Raji (cell line): ENCODE measurements around the gene CD79B.
A peak's percentile ranks its signal among the peaks of the same experiment; 100 is the strongest.

Experiments
- POLR2A ChIP-seq: IDR thresholded peaks from 2 replicates; pipeline ENCODE4 v1.6.1; 2011; ENCODE audit warnings: low read depth, low read length, control low read depth; ENCODE audit not compliant: insufficient read depth

CD79B gene

DNA sequence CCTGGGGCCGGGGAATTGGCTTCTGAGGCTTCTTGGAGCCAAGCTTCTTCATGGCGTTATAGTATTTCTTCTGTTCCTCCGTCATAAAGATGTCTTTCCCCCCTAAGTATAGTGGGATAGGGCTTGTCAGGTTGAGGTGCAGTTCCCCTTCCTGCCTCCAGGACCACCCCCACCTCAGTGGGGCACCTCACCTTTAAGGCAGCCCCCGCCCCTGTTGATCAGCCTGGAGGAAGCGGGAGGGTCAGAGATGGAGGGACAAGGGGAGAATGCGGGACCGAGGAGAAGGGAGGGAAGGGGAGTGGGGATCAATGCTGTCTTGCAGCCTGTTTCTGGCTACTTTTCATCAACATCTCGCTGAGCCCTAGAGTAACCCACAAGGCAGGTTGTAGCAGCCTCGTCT lies 11.6 kb upstream of the CD79B start:
- TF ChIP-seq POLR2A, result no peak

DNA sequence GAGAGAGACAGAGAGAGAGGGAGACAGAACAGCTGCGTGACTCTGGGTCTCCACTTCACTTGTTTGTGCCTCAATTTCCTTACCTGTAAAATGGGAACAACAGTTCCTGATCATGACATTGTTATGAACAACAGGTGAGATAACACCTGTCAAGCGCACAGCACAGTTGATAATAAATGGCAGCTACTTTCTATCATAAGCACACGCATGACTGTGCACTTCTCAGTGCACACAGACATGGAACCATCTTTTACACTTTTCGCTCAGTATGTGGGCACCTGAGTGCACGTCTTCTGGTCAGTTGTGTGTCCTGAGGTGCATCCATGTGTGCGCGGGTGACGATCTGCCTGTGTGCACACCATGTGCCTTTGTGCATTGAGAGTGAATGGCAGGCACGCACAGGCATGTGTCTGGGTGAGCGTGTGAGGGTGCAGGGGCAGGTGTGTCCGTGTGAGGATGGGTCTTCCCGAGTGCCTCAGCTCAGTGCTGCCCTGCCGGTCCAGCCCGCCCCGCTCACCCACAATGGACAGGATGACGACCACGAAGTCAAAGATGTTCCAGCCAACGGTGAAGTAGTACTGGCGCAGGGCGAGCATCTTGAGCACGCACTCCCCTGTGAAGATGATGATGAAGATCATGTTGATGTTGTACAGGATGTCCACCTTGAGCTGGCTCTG lies 10.3 kb upstream of the CD79B start:
- no peak for TF ChIP-seq POLR2A

DNA sequence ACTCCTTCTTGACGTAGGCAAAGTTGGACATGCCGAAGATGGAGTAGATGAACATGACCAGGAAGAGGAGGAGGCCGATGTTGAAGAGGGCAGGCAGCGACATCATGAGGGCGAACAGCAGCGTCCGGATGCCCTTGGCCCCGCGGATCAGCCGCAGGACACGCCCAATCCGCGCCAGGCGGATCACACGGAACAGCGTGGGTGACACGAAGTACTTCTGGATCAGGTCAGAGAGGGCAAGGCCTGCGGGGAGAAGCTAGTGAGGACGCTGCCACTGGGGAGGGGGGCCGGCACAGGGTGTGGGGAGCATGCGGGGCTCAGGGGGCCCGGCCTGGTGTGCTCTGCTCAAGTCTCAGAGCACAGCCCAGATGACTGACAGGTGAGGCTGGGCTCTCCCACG lies 9.6 kb upstream of the CD79B start:
- no peak for TF ChIP-seq POLR2A

DNA sequence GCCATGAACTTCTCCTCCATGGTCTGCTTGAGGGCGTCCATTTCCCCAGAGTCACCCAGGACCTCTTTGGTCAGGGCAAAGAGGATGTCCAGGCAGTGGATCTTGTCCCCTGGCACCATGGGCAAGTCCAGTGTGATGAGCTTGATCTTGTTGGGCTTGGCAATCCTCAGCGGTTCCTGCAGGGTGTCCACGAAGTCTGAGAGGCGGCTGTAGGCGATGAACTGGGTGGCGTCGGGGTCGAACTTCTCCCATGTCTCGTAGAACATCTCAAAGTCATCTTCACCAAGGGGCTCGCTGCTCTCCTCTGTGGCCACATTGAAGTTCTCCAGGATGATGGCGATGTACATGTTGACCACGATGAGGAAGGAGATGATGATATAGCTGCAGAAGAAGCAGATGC lies 9.0 kb upstream of the CD79B start:
- TF ChIP-seq POLR2A, result no peak

DNA sequence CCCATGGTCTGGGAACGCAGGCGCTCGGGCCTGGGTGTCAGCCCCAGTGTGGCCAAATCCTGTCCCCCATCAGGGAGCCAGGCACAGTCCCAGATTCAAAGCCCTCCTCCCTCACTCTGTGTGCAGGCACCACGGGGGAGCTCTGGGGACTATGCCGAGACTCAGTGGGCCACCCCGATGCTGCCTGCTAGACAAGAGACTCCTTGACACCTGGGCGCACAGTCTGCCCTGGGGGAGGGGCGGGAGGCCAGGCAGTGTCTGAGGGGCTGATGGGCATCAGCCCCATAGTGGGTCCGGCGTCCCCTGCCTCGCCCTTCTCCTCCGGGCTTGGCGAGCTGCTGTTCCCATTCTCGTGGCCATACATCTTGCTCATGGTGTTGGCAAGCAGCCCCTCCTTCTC lies 8.5 kb upstream of the CD79B start:
- TF ChIP-seq POLR2A, result no peak

DNA sequence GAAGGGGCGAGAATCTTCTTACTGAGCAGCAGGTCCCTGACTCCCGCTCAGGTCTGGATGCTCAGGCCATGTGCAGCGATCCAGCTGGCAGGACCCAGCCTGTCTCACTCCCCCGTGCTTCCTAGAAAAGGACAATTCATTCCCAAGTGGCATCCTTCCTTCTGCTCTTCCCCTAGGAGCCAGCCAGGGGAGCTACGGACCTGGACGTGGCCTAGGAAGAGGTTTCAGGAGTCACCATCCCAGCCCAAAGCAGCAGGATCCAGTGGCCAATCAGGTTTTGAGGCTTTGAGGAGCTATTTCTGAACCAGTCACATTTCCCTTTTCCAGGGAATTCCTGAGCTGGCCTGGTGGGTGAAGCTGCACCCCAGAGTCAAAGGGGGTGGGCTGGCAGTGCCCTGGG lies 7.8 kb upstream of the CD79B start:
- TF ChIP-seq POLR2A, result no peak

DNA sequence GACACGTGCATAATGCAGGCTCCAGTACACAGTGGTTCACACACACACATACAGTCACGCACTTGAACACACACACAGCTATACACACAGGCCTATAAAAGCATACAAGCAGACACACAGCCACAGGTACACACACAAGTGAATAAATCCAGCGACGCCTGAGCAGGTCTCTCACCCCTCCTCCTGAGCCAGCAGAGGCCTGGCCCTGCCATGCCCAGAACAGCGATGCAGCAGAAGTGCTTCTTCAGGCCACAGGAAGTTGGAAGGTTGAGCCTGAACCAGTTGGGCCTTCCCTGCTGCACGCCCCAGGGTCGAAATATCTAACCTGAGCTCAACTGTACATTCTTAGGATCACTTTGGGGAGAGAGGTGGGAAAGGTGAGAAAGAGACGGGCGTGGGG lies 7.3 kb upstream of the CD79B start:
- no peak for TF ChIP-seq POLR2A

DNA sequence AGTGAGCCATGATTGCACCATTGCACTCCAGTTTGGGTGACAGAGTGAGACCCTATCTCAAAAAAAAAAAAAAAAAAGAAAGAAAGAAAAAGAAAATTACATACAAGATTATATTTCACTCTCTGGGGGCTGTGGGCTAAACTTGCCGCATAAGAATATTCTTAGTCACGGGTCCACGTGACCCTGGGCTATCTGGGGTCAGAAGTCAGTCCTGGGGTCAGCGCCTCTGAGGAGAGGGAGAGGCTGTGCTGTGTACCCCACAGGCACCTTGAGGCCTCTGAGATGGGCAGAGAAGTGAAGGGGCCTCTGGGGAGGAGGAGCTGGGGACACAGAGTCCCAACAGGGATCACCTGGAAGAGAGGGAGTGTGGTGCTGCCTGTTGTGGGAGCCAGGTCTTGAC lies 5.8 kb upstream of the CD79B start:
- TF ChIP-seq POLR2A, result no peak

DNA sequence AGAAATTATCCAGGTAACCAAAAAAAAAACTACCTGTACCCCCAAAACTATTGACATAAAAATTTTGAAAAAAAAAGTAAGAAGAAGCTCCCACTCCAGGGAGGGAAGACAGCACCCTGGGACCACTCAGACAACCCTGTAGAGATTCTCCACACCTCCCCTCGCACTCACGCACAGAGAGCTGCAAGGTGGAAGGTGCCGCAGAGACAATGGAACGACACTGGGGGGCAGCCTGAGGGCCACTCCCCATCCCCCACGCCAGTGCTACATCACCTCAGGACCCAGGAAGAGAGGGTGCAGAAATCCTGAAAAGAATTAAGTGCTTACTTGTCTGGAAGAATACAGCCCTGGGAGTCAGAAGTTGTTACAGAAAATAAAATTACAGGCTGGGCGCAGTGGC lies 5.2 kb upstream of the CD79B start:
- no peak for TF ChIP-seq POLR2A

DNA sequence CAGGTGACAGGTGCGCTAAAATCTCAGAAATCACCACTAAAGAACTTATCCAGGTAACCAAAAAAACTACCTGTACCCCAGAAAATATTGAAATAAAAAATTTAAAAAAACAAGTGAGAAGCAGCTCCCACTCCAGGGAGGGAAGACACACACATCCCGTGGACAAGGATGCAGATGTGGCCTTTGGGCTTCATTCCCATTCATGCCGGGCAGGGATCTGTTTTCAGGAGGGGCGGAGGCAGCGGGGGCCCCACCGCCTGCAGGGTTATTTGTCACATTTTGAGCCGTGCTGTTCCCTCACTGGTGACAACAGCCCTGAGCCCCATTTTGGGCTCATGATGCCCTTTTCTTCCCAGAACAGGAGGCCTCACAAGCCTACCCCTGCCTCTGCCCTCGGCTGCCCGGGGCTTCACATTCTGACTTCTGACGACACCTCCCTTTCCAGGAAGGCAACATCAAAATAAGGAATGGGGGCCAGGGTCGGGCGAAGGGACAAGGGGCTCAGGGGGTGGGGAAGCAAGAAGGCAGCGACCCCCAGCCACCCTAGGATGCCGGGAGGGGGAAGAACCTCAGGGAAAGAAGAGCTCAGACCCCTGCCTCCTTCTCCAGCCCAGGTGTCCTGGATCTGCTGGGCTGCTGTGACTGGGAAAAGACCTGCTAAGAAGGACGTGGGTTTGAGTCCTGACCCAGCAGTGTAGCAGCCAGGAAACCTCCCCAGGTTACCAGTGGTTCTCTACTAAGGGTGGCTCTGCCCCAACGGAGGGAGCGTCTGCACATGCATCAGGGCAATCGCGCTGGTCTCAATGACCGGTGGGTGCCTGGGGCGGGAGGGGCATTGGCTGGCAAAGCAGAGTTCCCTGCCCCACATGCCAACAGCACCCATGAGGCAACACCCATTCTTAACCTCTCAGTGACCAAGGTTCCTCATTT lies 2.3 kb upstream of the CD79B start:
- peak; percentile 54 for TF ChIP-seq POLR2A

DNA sequence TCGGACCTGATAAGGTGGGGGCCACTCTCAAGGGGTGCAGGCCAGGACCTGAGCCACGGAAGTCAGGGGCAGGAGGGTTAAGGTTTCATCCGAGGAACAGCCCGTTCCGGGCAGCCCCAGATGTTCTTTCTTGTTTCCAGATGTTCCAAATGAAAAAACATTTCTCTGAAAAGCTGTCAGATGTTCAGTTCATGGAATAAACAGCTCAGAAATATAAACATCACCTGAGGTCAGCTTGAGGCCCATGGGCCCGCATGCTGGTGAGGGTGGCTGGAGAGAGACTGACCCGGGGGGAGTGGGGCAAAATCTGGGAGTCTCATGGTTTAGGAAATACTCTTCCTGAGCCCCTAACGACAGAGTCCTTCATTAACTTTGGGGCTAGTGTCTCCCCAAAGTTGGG lies 1.5 kb upstream of the CD79B start:
- no peak for TF ChIP-seq POLR2A

DNA sequence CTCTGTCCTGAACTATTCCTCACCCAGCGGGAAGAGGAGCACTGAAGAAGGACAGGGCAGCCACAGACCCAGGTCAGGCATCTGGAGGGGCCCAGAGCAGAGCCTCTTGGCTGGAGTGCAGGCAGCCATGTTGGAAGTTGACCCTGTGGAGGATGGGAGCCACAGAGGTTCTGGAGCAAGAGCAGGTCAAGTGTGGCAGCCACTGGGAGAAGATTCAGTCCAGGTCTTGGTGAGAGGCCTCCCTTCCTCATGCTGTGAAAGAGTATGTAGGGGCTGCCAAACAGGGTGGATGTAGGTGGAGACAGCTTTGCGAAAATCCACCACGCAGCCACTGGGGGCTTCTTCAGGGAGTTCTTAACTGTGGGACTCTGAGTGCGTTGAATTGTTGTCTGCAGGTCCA lies 590 bp upstream of the CD79B start:
- TF ChIP-seq POLR2A, result no peak

DNA sequence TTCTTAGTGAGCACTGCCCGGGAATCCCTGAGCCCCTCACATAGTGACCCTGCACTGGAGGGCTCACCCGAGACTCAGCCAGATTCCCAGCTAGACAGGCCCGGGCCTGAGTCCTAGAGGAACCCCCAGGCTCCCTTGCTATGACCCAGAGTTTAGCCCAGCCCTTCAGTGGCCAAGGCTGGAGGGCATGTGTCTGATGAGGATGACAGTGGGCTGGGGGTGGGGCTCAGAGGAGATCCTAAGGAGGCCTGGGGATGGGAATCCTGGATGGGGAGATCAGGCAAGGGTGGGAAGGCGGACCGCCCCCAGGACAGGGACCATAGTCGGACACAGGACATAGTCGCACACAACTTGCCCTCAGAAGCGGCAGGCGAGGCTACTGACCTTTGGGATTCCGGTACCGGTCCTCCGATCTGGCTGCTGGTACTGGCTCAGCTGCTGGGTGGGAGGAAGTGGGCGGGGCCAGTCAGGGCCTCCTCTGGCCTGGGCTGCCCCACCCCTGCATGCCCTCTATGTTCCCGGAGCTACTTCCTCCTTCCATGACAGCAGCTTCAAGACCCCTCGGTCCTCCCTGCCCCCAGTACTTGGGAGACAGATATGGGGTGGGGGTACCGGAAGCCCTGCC lies 1.1 kb downstream of the CD79B start:
- TF ChIP-seq POLR2A, result peak; percentile 61

DNA sequence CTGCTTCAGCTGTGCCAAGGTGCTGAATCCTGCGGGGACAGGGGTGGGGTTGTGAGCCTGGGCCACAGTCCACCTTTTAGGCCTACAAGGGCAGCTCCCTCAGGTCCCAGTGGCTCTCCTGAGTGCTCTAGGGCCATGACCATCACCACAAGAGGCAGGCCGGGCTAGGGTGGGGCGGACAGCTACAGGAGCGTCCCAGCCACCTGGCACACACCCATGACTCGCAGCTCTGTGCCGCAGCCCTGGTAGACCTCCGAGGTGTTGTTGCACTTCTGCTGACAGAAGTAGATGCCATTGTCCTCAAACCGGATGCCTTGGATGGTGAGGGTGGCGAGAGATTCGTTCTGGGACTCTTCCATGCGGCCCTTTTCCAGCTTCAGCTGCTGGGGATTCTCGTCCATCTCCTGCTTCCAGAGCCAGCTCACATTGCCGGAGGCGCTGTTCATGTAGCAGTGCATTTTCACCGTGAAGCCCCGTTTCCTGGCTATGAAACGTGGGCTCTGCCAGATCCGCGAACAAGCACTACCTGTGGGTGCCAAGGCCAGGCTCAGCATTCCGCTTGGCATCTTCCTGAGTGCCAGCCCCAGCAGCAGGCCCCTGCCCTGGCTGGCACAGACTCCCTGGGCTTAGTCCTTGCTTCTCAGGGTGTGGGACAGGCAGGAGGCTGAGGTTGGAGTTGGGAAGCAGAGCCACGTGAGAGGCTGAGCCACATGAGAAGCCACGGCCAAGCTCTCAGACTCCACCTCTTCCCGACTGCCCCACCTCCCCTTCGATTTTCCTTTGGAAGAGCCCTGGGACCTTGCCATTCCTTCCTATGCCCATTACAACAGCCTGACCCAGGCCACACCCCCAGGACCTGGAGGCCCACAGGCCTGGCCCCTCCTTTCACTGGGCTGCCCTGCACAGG lies 2.0 kb downstream of the CD79B start:
- TF ChIP-seq POLR2A, result no peak

DNA sequence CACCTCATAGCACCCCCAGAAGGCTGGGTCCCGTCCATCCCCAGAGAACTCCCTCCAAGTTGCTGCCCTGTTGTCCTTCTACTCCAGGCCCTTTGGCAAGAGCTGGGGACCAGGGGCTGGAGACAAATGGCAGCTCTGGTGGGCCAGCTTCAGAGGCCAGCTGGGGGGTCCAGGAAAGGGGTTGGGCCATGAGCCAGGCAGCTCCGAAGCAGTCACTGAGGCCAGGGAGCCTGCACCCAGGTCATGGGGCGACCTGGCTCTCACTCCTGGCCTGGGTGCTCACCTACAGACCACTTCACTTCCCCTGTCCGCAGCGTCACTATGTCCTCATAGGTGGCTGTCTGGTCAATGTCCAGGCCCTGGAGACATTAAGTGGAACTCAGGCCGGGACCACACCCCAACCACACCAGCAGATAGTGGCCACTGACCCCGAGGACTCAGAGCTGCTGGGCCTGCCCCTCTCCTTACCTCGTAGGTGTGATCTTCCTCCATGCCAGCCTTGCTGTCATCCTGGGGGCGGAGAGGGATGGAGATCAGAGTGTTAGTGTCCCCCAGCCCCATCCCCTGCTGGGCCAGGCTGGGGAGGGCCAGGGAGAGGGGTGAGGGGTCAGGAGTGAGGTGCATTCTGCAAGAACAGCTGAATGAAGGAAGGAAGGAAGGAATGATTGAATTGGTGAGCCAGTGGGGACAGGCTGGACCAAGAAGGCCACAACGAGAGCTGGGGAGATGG lies 3.0 kb downstream of the CD79B start:
- 0 out of 2 replicates have a peak, but pooled peaks have one; percentile 10 for TF ChIP-seq POLR2A

DNA sequence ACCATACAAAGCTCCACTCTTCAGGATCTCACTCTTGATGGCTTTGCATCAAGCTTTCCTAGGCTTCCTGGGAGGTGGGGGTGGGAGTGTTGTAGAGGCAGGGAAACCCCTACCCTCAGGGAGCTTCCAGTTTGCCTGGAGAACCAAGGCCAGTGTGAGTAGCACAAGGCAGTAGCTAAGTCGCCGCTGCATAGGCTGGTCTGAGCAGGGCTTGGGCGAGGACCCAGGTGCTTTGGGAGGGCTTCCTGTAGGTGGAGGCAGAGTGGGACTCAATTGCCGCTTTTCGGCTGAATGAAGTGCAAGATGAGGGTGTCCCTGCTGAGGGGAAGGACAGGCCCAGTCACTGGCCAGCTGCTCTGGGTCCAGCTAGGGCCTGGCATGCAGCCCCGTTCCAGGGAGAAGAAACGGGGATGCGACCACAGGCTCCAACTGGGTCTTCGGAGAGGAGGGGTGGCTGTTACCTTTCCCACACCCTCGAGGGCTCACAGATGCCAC lies 3.9 kb downstream of the CD79B start:
- no peak for TF ChIP-seq POLR2A
